Measurements from ENCODE around the gene RBM44. TPM values are rescaled to one million over a fixed set of nuclear protein-coding genes. Genes with fewer than 3 reads are reported as not detected.
A peak's percentile ranks its signal among the peaks of the same experiment; 100 is the strongest.
"Not testable (repeated sequence)": the region's sequence is repeated elsewhere in the genome, so short reads cannot be mapped to it uniquely, and the experiment has no call there.

RBM44 gene
- total RNA-seq, 1 experiment from 2014 or later: 0.94 TPM

DNA sequence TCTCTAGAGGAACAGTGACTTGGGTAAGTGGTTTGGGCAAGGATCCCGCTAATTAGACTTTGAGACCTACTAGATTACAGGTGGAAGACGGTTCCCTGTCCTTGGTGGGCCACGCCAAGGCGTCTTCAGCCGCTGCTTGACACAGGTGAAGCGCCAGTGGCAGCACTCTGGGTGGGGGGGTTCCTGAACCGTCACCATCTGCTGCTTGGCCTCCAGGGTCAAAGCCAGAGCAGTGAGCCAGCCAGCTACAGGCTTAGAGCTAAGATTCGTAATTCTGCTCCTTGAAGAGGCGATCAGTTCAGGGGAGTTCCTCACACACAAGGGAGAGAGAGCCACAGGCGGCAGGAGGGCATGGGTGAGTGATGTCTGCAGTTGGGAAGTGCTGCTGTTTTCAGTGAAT is 39.4 kb upstream of the RBM44 start:
- no peaks in the 10 kb centered on the region for H4K20me1 ChIP-seq (ENCODE audit: insufficient read depth)
- intact Hi-C loops (cut with micrococcal nuclease; ENCODE audit: unreplicated experiment): no loop called here
- POLR2A ChIA-PET (ENCODE audit: unreplicated experiment): no interaction called here

DNA sequence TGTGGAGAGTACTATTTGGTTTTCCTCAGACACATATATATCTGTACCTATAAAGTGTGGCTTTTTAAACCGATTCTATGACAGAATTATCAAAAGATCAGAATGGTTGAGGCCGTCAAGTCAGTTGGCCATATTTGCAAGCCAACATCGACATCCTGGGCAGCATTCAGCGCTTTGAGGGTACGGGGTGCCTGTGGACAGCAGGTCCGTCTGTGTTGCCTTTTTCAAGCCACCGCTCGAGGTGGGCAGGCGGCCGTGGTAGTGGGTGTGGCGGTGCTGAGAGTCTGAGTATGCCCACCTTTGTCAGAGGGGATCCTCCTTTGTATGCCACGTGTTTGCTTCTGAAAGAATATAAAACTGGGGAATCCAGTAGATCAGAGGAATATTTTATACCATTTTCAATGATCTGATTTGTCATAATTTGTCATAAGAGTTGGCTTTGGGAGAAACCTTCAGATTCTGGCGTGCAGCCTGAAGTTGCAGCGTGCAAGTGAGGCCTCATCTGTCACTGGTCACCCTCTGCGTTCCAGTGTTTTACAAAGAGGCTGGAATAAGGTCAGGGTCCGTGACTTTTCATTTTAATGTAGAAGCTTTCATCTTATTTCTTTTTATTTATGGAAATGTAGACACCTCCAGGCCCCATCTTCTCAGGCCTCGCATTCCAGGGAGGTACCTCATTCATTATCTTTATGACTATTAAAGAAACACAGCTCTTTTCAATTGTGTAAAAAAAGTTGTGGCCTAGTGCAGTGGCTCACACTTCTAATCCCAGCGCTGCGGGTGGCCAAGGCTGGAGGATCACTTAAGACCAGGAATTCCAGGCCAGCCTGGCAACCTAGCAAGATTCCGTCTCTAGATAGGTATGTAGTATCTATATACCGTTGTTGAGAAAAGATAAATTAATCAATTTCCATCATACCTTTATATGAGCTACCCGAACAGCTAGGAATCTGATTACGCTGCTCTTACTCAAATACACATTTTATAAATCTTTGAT is 37.8 kb upstream of the RBM44 start:
- BruUV-seq (replicated peaks): no TSS peak
- DNase-seq: no peak
- TF ChIP-seq CTCF (conservative IDR thresholded peaks at IDR 0.05) (no peak), EZH2 (IDR thresholded peaks at IDR 0.05; ENCODE audit: low read depth) (no peak)
- Histone ChIP-seq H3K4me2 (no peak overlapping the region), H2AFZ (no peak overlapping the region), H3K36me3 (ENCODE audit: low read depth) (peaks cover 52% of the 10 kb centered on the region), H3K4me1 (replicated peaks; ENCODE audit: insufficient read depth) (no peaks in the 10 kb centered on the region; the same call in 1 of the 2 replicates), H3K9me3 (ENCODE audit: insufficient read depth, low read depth) (no peaks in the 10 kb centered on the region), H3K9me2 (ENCODE audit: insufficient read depth) (no peaks in the 10 kb centered on the region), H3K27ac (no peak overlapping the region), H3K79me2 (ENCODE audit: low read depth) (no peaks in the 10 kb centered on the region), H4K20me1 (ENCODE audit: insufficient read depth) (peaks cover 5% of the 10 kb centered on the region), H3K4me3 (no peak overlapping the region), H3F3A (ENCODE audit: insufficient read depth, low read depth) (peaks cover 4% of the 10 kb centered on the region; the same call in 1 of the 2 replicates), H3K27me3 (ENCODE audit: insufficient read depth, low read depth) (no peaks in the 10 kb centered on the region)
- POLR2A ChIA-PET (ENCODE audit: unreplicated experiment): no interaction called here
- CTCF ChIA-PET: no interaction called here
- intact Hi-C loops (cut with micrococcal nuclease; ENCODE audit: unreplicated experiment): no loop called here

More for the DNA sequence above, 39.4 kb upstream of the RBM44 start:
- no peak for DNase-seq
- H3K9me3 ChIP-seq (ENCODE audit: insufficient read depth, low read depth): no peaks in the 10 kb centered on the region
- peaks cover 4% of the 10 kb centered on the region; the same call in 1 of the 2 replicates for H3F3A ChIP-seq (ENCODE audit: insufficient read depth, low read depth)
- H2AFZ ChIP-seq: no peak overlapping the region
- H3K4me3 ChIP-seq: no peak overlapping the region
- TF ChIP-seq CTCF (conservative IDR thresholded peaks at IDR 0.05) (no peak), EZH2 (IDR thresholded peaks at IDR 0.05; ENCODE audit: low read depth) (no peak)
- H3K4me1 ChIP-seq (replicated peaks; ENCODE audit: insufficient read depth): no peaks in the 10 kb centered on the region; the same call in 1 of the 2 replicates
- CTCF ChIA-PET: no interaction called here
- no peaks in the 10 kb centered on the region for H3K27me3 ChIP-seq (ENCODE audit: insufficient read depth, low read depth)
- H3K79me2 ChIP-seq (ENCODE audit: low read depth): no peaks in the 10 kb centered on the region
- no TSS peak for BruUV-seq (replicated peaks)
- H3K36me3 ChIP-seq (ENCODE audit: low read depth): peaks cover 62% of the 10 kb centered on the region
- H3K4me2 ChIP-seq: no peak overlapping the region
- no peak overlapping the region for H3K27ac ChIP-seq
- H3K9me2 ChIP-seq (ENCODE audit: insufficient read depth): no peaks in the 10 kb centered on the region

DNA sequence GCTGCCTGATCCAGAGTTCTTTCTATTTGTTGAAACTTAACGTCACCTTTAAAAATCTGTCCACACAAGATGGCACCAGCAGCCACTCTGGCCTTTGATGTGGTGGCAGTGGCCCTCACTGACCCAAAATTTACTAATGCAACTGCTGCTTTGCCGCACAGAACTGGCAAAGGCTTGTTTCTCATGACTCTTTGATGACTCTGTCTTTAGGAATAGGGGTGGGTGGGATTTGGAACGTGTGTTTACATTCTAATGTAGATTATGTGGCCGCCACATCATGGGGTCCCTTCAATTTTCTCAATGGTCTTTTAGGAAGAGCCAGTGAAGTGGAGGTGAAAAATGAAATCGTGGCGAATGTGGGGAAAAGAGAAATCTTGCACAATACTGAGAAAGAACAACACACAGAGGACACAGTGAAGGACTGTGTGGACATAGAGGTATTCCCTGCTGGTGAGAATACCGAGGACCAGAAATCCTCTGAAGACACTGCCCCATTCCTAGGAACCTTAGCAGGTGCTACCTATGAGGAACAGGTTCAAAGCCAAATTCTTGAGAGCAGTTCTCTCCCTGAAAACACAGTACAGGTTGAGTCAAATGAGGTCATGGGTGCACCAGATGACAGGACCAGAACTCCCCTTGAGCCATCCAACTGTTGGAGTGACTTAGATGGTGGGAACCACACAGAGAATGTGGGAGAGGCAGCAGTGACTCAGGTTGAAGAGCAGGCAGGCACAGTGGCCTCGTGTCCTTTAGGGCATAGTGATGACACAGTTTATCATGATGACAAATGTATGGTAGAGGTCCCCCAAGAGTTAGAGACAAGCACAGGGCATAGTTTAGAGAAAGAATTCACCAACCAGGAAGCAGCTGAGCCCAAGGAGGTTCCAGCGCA is 36.0 kb upstream of the RBM44 start:
- H3K4me2 ChIP-seq; intact Hi-C loops (cut with micrococcal nuclease; ENCODE audit: unreplicated experiment); H3K4me1 ChIP-seq (replicated peaks; ENCODE audit: insufficient read depth); CTCF ChIA-PET; H2AFZ ChIP-seq; H3K27me3 ChIP-seq (ENCODE audit: insufficient read depth, low read depth); POLR2A ChIA-PET (ENCODE audit: unreplicated experiment); BruUV-seq (replicated peaks); H3K4me3 ChIP-seq; H3K79me2 ChIP-seq (ENCODE audit: low read depth); H3K27ac ChIP-seq; H3K9me3 ChIP-seq (ENCODE audit: insufficient read depth, low read depth); H3K9me2 ChIP-seq (ENCODE audit: insufficient read depth); H3F3A ChIP-seq (ENCODE audit: insufficient read depth, low read depth): not testable (repeated sequence)
- DNase-seq: peak in 1 of 2 experiments; percentile 39
- Histone ChIP-seq H3K36me3 (ENCODE audit: low read depth) (peaks cover 49% of the 10 kb centered on the region), H4K20me1 (ENCODE audit: insufficient read depth) (peaks cover 11% of the 10 kb centered on the region)

Data from PC-9 (cell line).